Neuronal stem cell (in vitro differentiated cells): Measurements from ENCODE around the gene UGT1A1.

Experiments
- DNase-seq: peaks from one replicate; pipeline ENCODE4 v3.0.0-alpha.2; 2013; ENCODE audit warnings: low spot score
- H2AFZ ChIP-seq: one replicate; pipeline ENCODE4 v1.6.1; 2013; ENCODE audit warnings: mild to moderate bottlenecking, low read length, inconsistent platforms
- H2AK5ac ChIP-seq: 2 replicates; pipeline ENCODE4 v1.6.1; 2013; ENCODE audit warnings: low read depth, mild to moderate bottlenecking, inconsistent platforms, low read length, moderate library complexity, mixed read lengths
- H2BK120ac ChIP-seq: 2 replicates; pipeline ENCODE4 v1.6.1; 2013; ENCODE audit warnings: low read depth, mild to moderate bottlenecking, inconsistent platforms, low read length, moderate library complexity, mixed read lengths
- H2BK12ac ChIP-seq: one replicate; pipeline ENCODE4 v1.6.1; 2013; ENCODE audit warnings: low read length, inconsistent platforms
- H2BK15ac ChIP-seq: 2 replicates; pipeline ENCODE4 v1.6.1; 2013; ENCODE audit warnings: mild to moderate bottlenecking, low read length, inconsistent platforms, mixed read lengths
- H2BK5ac ChIP-seq: one replicate; pipeline ENCODE4 v1.6.1; 2013; ENCODE audit warnings: inconsistent platforms, mild to moderate bottlenecking, low read length, moderate library complexity
- H3K14ac ChIP-seq: one replicate; pipeline ENCODE4 v1.6.1; 2013; ENCODE audit warnings: low read length, inconsistent platforms
- H3K18ac ChIP-seq: 2 replicates; pipeline ENCODE4 v1.6.1; 2013; ENCODE audit warnings: low read length, inconsistent platforms
- H3K23ac ChIP-seq: 2 replicates; pipeline ENCODE4 v1.6.1; 2013; ENCODE audit warnings: low read depth, mild to moderate bottlenecking, mixed read lengths, low read length, inconsistent platforms; ENCODE audit not compliant: poor library complexity
- H3K27ac ChIP-seq: replicated peaks from 3 replicates; pipeline ENCODE4 v1.5.1; 2013; ENCODE audit warnings: low read length, inconsistent platforms
- H3K27me3 ChIP-seq, 3 experiments: 2 replicates each; pipeline ENCODE4 v1.6.1; 2013; ENCODE audit warnings: low read length in 3 of 3, mild to moderate bottlenecking in 2 of 3, inconsistent platforms in 1 of 3, low read depth in 1 of 3, mixed read lengths in 1 of 3, moderate library complexity in 1 of 3; ENCODE audit not compliant: control insufficient read depth in 3 of 3, insufficient read depth in 3 of 3
- H3K36me3 ChIP-seq, 2 donors: replicated peaks in 1 of 2; 2 replicates each; pipeline ENCODE4 v1.6.1; 2013; ENCODE audit warnings: low read length in 2 of 2; ENCODE audit not compliant: control insufficient read depth in 2 of 2, insufficient read depth in 2 of 2
- H3K4ac ChIP-seq: 2 replicates; pipeline ENCODE4 v1.6.1; 2013; ENCODE audit warnings: inconsistent platforms, mild to moderate bottlenecking, low read length, moderate library complexity
- H3K4me1 ChIP-seq, 2 donors: 1 replicate in 1 of 2; 2 replicates in 1 of 2; pipeline ENCODE4 v1.6.1; 2013; ENCODE audit warnings: low read length in 2 of 2, low read depth in 1 of 2; ENCODE audit not compliant: control insufficient read depth in 2 of 2, insufficient read depth in 1 of 2
- H3K4me2 ChIP-seq: one replicate; pipeline ENCODE4 v1.6.1; 2013; ENCODE audit warnings: mild to moderate bottlenecking, low read length, inconsistent platforms; ENCODE audit not compliant: insufficient read depth, poor library complexity, severe bottlenecking
- H3K4me3 ChIP-seq, 2 donors: 2 replicates each; pipeline ENCODE4 v1.5.1; 2013; ENCODE audit warnings: low read length in 2 of 2, mild to moderate bottlenecking in 2 of 2, inconsistent platforms in 1 of 2, moderate library complexity in 1 of 2
- H3K79me1 ChIP-seq: one replicate; pipeline ENCODE4 v1.6.1; 2013; ENCODE audit warnings: low read depth, mild to moderate bottlenecking, inconsistent platforms, low read length, moderate library complexity
- H3K9ac ChIP-seq: one replicate; pipeline ENCODE4 v1.6.1; 2013; ENCODE audit warnings: mild to moderate bottlenecking, low read depth, low read length, inconsistent platforms; ENCODE audit not compliant: poor library complexity
- H3K9me3 ChIP-seq, 2 donors: replicated peaks in 1 of 2; 2 replicates each; pipeline versions ENCODE3 to v1.6.1; 2013; ENCODE audit warnings: low read length in 2 of 2, mild to moderate bottlenecking in 2 of 2, inconsistent platforms in 1 of 2, low read depth in 1 of 2, mixed read lengths in 1 of 2, moderate library complexity in 1 of 2; ENCODE audit not compliant: control insufficient read depth in 2 of 2, insufficient read depth in 1 of 2
- H4K8ac ChIP-seq: one replicate; pipeline ENCODE4 v1.6.1; 2013; ENCODE audit warnings: low read depth, mild to moderate bottlenecking, inconsistent platforms, low read length, moderate library complexity
- H4K91ac ChIP-seq: one replicate; pipeline ENCODE4 v1.6.1; 2013; ENCODE audit warnings: low read length, low read depth, mild to moderate bottlenecking, inconsistent platforms; ENCODE audit not compliant: poor library complexity
- WGBS, 2 donors: extraction: QIAGEN DNeasy Blood & Tissue Kit; methylation state at CpG; one replicate each; pipeline ENCODE4 v1.1.7; 2013; ENCODE audit warnings: missing lambda C conversion rate in 2 of 2, mixed read lengths in 1 of 2; ENCODE audit not compliant: insufficient read length in 2 of 2, insufficient replicate concordance in 1 of 2; ENCODE audit errors: extremely low coverage in 2 of 2; 5-methylcytosine and 5-hydroxymethylcytosine counted together

UGT1A1 gene

DNA sequence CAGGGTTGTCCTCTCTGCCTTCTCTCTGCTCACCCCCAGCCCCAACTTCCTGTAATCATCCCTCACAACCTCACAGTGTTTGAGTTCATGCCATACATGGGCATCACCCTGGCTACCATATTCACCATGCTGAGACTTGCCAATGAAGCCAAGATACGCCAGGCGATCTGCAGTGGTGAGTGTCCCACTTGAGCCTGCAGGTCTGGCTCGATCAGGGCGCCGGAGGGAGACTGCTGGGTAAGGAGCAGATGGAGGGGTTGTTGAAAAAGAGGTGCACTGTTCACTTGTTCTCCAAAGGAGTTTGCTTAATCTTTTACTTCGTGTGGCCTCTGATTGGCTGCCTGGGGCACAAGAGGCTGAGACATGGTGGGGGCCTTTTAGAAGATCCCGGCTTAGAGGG, 32.6 kb downstream of the UGT1A1 start:
- no peak overlapping the region for H4K91ac ChIP-seq
- no peak overlapping the region for H4K8ac ChIP-seq
- H3K4me1 ChIP-seq = no peaks in the 10 kb centered on the region
- peak overlapping the region in 1 of 2 donors; percentile 61 for H3K4me3 ChIP-seq
- no peak overlapping the region for H2BK5ac ChIP-seq
- H2AFZ ChIP-seq = no peak overlapping the region
- no peaks in the 10 kb centered on the region for H3K79me1 ChIP-seq
- no peak for DNase-seq
- no peak overlapping the region for H3K27ac ChIP-seq
- no peaks in the 10 kb centered on the region for H3K36me3 ChIP-seq
- H3K4me2 ChIP-seq = no peak overlapping the region
- H3K9ac ChIP-seq = no peak overlapping the region
- no peak overlapping the region for H2BK120ac ChIP-seq
- no peak overlapping the region for H3K18ac ChIP-seq
- H3K14ac ChIP-seq = no peak overlapping the region
- no peak overlapping the region for H2BK15ac ChIP-seq
- H3K9me3 ChIP-seq = no peaks in the 10 kb centered on the region
- no peak overlapping the region for H3K23ac ChIP-seq
- H3K27me3 ChIP-seq = peaks cover 0 to 3% (median 0%) of the 10 kb centered on the region in 3 experiments
- no peak overlapping the region for H2BK12ac ChIP-seq
- no peak overlapping the region for H2AK5ac ChIP-seq
- H3K4ac ChIP-seq = no peak overlapping the region
- no CpG with 5 or more reads among the region's 7 CpGs for WGBS, 2 donors

DNA sequence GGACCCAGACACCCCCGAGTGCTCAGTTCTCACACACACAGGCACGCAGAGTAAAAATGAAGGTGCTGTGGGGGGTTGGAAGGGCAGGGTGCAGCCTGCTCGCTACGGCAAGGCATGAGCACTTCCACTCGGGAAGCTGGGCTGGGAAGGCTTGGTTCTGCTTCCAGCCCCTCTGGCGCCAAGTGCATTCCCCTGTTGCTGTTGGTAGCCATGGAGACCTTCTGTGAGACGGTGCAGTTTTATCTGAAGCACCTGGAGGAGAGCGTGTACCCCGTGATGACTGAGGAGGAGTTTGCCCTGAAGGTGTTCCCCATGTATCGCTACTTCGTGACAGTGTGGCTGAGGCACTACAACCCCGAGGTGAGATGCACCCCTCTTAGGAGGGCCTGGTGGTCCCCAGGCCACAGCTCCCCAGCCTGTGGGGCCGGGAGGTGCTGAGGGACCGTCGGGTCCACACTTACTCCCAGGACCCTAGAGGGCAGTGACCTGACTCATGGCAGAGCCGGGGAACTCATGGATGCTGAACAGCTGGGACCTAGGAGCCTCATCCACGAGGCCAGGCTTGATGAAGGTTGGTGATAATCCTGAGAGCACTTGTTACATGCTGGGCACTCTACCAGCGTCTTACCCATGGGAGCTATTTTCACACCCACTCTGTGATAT, 33.5 kb downstream of the UGT1A1 start:
- peak overlapping the region; percentile 34 for H3K9ac ChIP-seq
- H3K18ac ChIP-seq = no peak overlapping the region
- H2BK15ac ChIP-seq = peak overlapping the region; percentile 65
- DNase-seq = no peak
- H2BK12ac ChIP-seq = no peak overlapping the region
- no peak overlapping the region for H2AFZ ChIP-seq
- no CpG with 5 or more reads among the region's 18 CpGs for WGBS, 2 donors
- no peak overlapping the region for H3K4me2 ChIP-seq
- H3K4ac ChIP-seq = peak overlapping the region; percentile 20
- no peak overlapping the region for H4K91ac ChIP-seq
- H2BK120ac ChIP-seq = no peak overlapping the region
- no peak overlapping the region for H3K14ac ChIP-seq
- H3K9me3 ChIP-seq = no peaks in the 10 kb centered on the region
- no peaks in the 10 kb centered on the region for H3K79me1 ChIP-seq
- no peak overlapping the region for H4K8ac ChIP-seq
- no peaks in the 10 kb centered on the region for H3K36me3 ChIP-seq
- peak overlapping the region; percentile 2 for H2AK5ac ChIP-seq
- H3K4me3 ChIP-seq = no peak overlapping the region
- H3K27ac ChIP-seq = no peak overlapping the region
- no peak overlapping the region for H2BK5ac ChIP-seq
- H3K23ac ChIP-seq = no peak overlapping the region
- H3K27me3 ChIP-seq = peaks cover 0 to 3% (median 0%) of the 10 kb centered on the region in 3 experiments
- no peaks in the 10 kb centered on the region for H3K4me1 ChIP-seq

- no peak overlapping the region for H3K23ac ChIP-seq
- peak overlapping the region; percentile 66 for H2BK12ac ChIP-seq
- no peak overlapping the region for H3K14ac ChIP-seq
- H4K8ac ChIP-seq = no peak overlapping the region
- DNase-seq = no peak
- H3K4me2 ChIP-seq = no peak overlapping the region
- no peak overlapping the region for H3K27ac ChIP-seq
- no peak overlapping the region for H2BK5ac ChIP-seq
- no peaks in the 10 kb centered on the region for H3K36me3 ChIP-seq
- no peak overlapping the region for H3K9ac ChIP-seq
- WGBS, 2 donors = no CpG with 5 or more reads among the region's 17 CpGs
- peak overlapping the region; percentile 65 for H2BK15ac ChIP-seq
- H2AFZ ChIP-seq = no peak overlapping the region
- no peak overlapping the region for H2AK5ac ChIP-seq
- peaks cover 0 to 3% (median 0%) of the 10 kb centered on the region in 3 experiments for H3K27me3 ChIP-seq
- no peaks in the 10 kb centered on the region for H3K9me3 ChIP-seq
- no peak overlapping the region for H4K91ac ChIP-seq
- no peak overlapping the region for H3K18ac ChIP-seq
- H3K4ac ChIP-seq = peak overlapping the region; percentile 20
- no peak overlapping the region for H2BK120ac ChIP-seq
- no peak overlapping the region for H3K4me3 ChIP-seq
- no peaks in the 10 kb centered on the region for H3K79me1 ChIP-seq
- H3K4me1 ChIP-seq = peaks cover 0 to 2% of the 10 kb centered on the region in 2 donors
Measured at GRCh38 chr2:233794128-233794658, 34.1 kb downstream of the UGT1A1 start.

DNA sequence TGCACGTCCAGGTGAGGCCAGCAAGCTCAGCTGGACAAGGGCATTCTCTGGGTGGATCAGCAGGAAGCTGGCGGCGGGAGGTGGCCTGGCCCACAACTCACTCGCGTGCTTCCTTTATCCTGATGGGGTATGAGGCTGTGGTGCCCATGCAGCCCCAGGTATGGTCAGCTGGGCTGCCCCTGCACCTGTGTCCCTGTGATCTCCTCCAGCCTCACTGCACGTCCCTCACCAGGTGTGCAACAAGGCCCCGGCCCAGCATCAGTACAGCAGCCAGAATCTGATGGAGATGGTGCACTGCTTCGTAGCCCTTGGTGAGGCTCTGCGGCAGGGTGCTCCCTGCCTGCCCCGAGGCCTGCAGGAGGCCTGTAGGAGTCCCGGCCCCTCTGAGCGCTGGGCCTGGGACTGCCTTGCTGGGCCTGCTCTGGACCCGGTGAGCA, 35.7 kb downstream of the UGT1A1 start:
- Histone ChIP-seq H2BK5ac (no peak overlapping the region), H3K23ac (peak overlapping the region; percentile 22), H3K4ac (no peak overlapping the region), H3K14ac (peak overlapping the region; percentile 2), H3K27me3 (peaks cover 0 to 3% (median 0%) of the 10 kb centered on the region in 3 experiments), H2BK15ac (no peak overlapping the region), H2BK120ac (no peak overlapping the region), H4K91ac (no peak overlapping the region), H4K8ac (no peak overlapping the region), H2BK12ac (no peak overlapping the region), H3K9ac (no peak overlapping the region), H2AFZ (no peak overlapping the region), H3K4me1 (peaks cover 0 to 2% of the 10 kb centered on the region in 2 donors), H3K4me3 (no peak overlapping the region), H2AK5ac (no peak overlapping the region), H3K36me3 (no peaks in the 10 kb centered on the region), H3K27ac (no peak overlapping the region), H3K79me1 (no peaks in the 10 kb centered on the region), H3K18ac (peak overlapping the region; percentile 20), H3K4me2 (no peak overlapping the region), H3K9me3 (no peaks in the 10 kb centered on the region)
- no CpG with 5 or more reads among the region's 13 CpGs for WGBS, 2 donors
- no peak for DNase-seq
